ENCODE results near the gene CDK7. TPM values are rescaled to one million over a fixed set of nuclear protein-coding genes. Genes with fewer than 3 reads are reported as not detected.

CDK7 gene
- total and polyA plus RNA-seq, 12 donors: 15.2 to 57.1 (median 27.2) TPM

GRCh38 chr5:69270840-69271239 is 36.2 kb downstream of the CDK7 start:
- TF ChIP-seq CTCF (IDR thresholded peaks at IDR 0.05): no peak
- no peak for TF ChIP-seq POLR2A (IDR thresholded peaks at IDR 0.05)
- no peak overlapping the region for H3K27ac ChIP-seq
- 68 to 78% (median 70%) methylated on average over 1 of the region's 1 CpG for WGBS, 4 donors
- H3K4me1 ChIP-seq (replicated peaks in 1 of 2): no peaks in the 10 kb centered on the region
- intact Hi-C loops (cut with DNase I): no loop called here
- peaks cover 0 to 31% of the 10 kb centered on the region in 2 donors for H3K36me3 ChIP-seq (replicated peaks in 1 of 2)
- H3K4me3 ChIP-seq: no peak overlapping the region
- no peaks in the 10 kb centered on the region for H3K27me3 ChIP-seq
- no peaks in the 10 kb centered on the region for H3K9me3 ChIP-seq (replicated peaks in 1 of 3)
- DNase-seq: no peak

- intact Hi-C loops (cut with DNase I): no loop called here
- Histone ChIP-seq H3K4me1 (replicated peaks in 1 of 2) (no peaks in the 10 kb centered on the region), H3K27me3 (no peaks in the 10 kb centered on the region), H3K27ac (no peak overlapping the region), H3K36me3 (replicated peaks in 1 of 2) (peaks cover 0 to 32% of the 10 kb centered on the region in 2 donors), H3K4me3 (no peak overlapping the region), H3K9me3 (replicated peaks in 1 of 3) (no peaks in the 10 kb centered on the region)
- TF ChIP-seq CTCF (IDR thresholded peaks at IDR 0.05): no peak
- no peak for TF ChIP-seq POLR2A (IDR thresholded peaks at IDR 0.05)
- 82 to 92% (median 86%) methylated on average over 4 of the region's 4 CpGs for WGBS, 4 donors
- DNase-seq: peak in 6 of 7 donors; percentile 24 to 57 (median 52)
Observed at GRCh38 chr5:69271376-69271775, 36.7 kb downstream of the CDK7 start.

DNA sequence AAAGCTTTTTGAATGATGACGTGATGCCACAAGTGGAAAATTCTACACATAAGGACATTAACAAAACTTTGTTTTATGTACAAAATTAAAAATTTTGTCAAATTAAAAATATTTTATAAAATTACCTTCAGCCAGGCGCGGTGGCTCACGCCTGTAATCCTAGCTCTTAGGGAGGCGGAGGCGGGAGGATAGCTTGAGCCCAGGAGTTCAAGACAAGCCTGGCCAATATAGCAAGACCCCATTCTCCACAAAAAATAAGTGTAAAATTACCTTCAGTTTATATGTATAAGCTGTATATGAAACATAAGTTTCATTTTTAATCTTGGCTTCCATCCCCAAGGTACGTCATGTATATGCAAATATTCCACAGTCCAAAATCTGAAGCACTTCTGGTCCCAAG is 40.9 kb downstream of the CDK7 start:
- TF ChIP-seq CTCF (IDR thresholded peaks at IDR 0.05): no peak
- TF ChIP-seq POLR2A (IDR thresholded peaks at IDR 0.05): no peak
- intact Hi-C loops (cut with DNase I): no loop called here
- 96 to 99% (median 98%) methylated on average over 7 of the region's 7 CpGs for WGBS, 4 donors
- H3K27me3 ChIP-seq: no peaks in the 10 kb centered on the region
- no peak overlapping the region for H3K27ac ChIP-seq
- H3K4me3 ChIP-seq: no peak overlapping the region
- H3K36me3 ChIP-seq (replicated peaks in 1 of 2): peaks cover 0 to 33% of the 10 kb centered on the region in 2 donors
- H3K9me3 ChIP-seq (replicated peaks in 1 of 3): no peaks in the 10 kb centered on the region
- no peak for DNase-seq
- no peaks in the 10 kb centered on the region for H3K4me1 ChIP-seq (replicated peaks in 1 of 2)

GRCh38 chr5:69276422-69277174 is 41.9 kb downstream of the CDK7 start:
- H3K27me3 ChIP-seq: no peaks in the 10 kb centered on the region
- H3K4me1 ChIP-seq (replicated peaks in 1 of 2): no peaks in the 10 kb centered on the region
- H3K4me3 ChIP-seq: no peak overlapping the region
- DNase-seq: no peak
- intact Hi-C loops (cut with DNase I): no loop called here
- H3K9me3 ChIP-seq (replicated peaks in 1 of 3): no peaks in the 10 kb centered on the region
- peaks cover 0 to 39% of the 10 kb centered on the region in 2 donors for H3K36me3 ChIP-seq (replicated peaks in 1 of 2)
- WGBS, 4 donors: 71 to 84% (median 84%) methylated on average over 5 of the region's 5 CpGs
- no peak overlapping the region for H3K27ac ChIP-seq
- TF ChIP-seq CTCF (IDR thresholded peaks at IDR 0.05): no peak
- TF ChIP-seq POLR2A (IDR thresholded peaks at IDR 0.05): no peak

Data from adrenal gland (tissue), 12 donors.